Vagina (tissue), 2 donors: ENCODE measurements around the gene PDCL2. TPM values are rescaled to one million over a fixed set of nuclear protein-coding genes. Genes with fewer than 3 reads are reported as not detected.

Experiments
- DNase-seq, 2 donors: peaks; one replicate each; pipeline ENCODE4 v3.0.0-alpha.2; 2017; ENCODE audit errors: extremely low spot score in 2 of 2
- H3K27ac ChIP-seq: fragments of 200-600 bp; sonication (generic); one replicate; pipeline ENCODE4 v1.5.1; 2019
- H3K27me3 ChIP-seq: fragments of 200-600 bp; sonication (generic); one replicate; pipeline ENCODE4 v1.5.1; 2019
- H3K36me3 ChIP-seq, 2 donors: fragments of 200-600 bp; sonication (generic); one replicate each; pipeline ENCODE4 v1.5.1; 2017 to 2019
- H3K4me1 ChIP-seq: fragments of 200-600 bp; sonication (generic); one replicate; pipeline ENCODE4 v1.5.1; 2019
- H3K4me3 ChIP-seq, 2 donors: fragments of 200-600 bp; sonication (generic); 1 replicate in 1 of 2; 2 replicates in 1 of 2; pipeline ENCODE4 v1.5.1; 2016 to 2019
- H3K9me3 ChIP-seq: fragments of 200-600 bp; sonication (generic); one replicate; pipeline ENCODE4 v1.5.1; 2019
- CTCF ChIP-seq, 3 experiments: fragments of 450-650 bp in 2 of 3; fragments of 200-600 bp in 1 of 3; sonication (generic) in 1 of 3; IDR thresholded peaks; one replicate each; pipeline ENCODE4 v1.5.1; 2017 to 2019; ENCODE audit warnings: antibody characterized with exemption in 3 of 3, mild to moderate bottlenecking in 2 of 3, moderate library complexity in 2 of 3
- POLR2A ChIP-seq, 2 donors: fragments of 450-650 bp; IDR thresholded peaks; one replicate each; pipeline ENCODE4 v1.6.1; 2017; ENCODE audit warnings: antibody characterized with exemption in 2 of 2, mild to moderate bottlenecking in 2 of 2, moderate library complexity in 2 of 2
- POLR2AphosphoS5 ChIP-seq, 2 donors: sonication (generic); formaldehyde crosslinking; IDR thresholded peaks; one replicate each; pipeline ENCODE4 v1.9.0; 2017; ENCODE audit warnings: antibody characterized with exemption in 2 of 2, mild to moderate bottlenecking in 2 of 2, low read depth in 1 of 2; ENCODE audit not compliant: insufficient read depth in 1 of 2
- intact Hi-C: fragments of 100-400 bp; cut with DNase I; formaldehyde crosslinking; loops from one replicate; pipeline ENCODE4 v1.15.1; 2023
- total RNA-seq: library from RNA; depleted of rRNA; stranded (reverse); fragments of >200 nt; gene quantifications from one replicate; pipeline ENCODE4 v1.2.3, GENCODE V29; 2016

Gene PDCL2
- total RNA-seq, 1 donor from 2014 or later = not detected

DNA sequence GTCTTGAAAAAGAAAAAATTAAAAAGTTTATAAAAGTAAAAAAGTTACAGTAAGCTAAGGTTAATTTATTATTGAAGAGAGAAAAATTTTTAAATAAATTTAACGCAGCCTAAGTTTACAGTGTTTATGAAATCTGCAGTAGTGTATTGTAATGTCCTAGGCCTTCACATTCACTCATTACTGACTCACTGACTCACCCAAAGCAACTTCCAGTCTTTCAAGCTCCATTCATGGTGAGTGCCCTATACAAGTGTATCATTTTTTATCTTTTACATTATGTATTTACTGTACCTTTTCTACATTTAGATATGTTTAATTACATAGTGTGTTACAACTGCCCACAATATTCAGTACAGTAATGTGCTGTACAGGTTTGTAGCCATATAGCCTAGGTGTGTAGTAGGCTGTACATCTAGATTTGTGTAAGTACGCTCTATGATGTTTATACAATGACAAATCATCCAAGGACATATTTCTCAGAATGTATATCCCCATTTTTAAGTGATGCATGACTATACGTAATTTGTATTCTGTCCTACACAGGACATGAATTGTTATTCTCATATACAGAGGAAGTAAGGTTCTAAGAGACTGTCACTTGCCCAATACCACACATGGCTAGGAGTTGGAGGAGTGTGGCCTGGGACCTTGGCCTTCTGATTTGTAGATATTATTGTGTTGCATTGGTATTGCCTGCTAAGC, 19.5 kb upstream of the PDCL2 start:
- Histone ChIP-seq H3K4me3 (no peak overlapping the region), H3K4me1 (no peaks in the 10 kb centered on the region), H3K9me3 (no peaks in the 10 kb centered on the region), H3K36me3 (no peaks in the 10 kb centered on the region), H3K27ac (no peak overlapping the region), H3K27me3 (no peaks in the 10 kb centered on the region)
- peak in 1 of 2 donors; percentile 16 for TF ChIP-seq POLR2AphosphoS5 (IDR thresholded peaks at IDR 0.05; ENCODE audit: insufficient read depth in 1 of 2, low read depth in 1 of 2)
- TF ChIP-seq CTCF (IDR thresholded peaks at IDR 0.05) = no peak
- DNase-seq = no peak
- intact Hi-C loops = no loop called here

DNA sequence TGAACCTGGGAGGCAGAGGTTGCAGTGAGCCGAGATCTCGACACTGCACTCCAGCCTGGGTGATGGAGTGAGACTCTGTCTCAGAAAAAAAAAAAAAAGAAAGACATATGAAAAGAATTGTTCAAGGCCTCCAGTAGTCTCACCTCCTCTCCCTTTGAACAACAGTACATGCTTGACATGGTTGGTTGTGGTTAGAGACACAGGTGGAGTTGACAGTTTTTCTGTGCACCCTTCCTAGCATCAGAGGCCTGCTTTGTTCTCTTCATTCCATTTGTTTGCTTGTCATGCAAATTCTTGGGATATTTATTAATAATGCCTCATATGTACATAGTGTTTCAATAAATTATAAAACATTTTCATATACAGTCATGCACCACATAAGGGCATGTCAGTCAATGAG, 18.3 kb upstream of the PDCL2 start:
- no peak overlapping the region for H3K27ac ChIP-seq
- no peak for DNase-seq
- H3K36me3 ChIP-seq = no peaks in the 10 kb centered on the region
- H3K4me3 ChIP-seq = no peak overlapping the region
- intact Hi-C loops = no loop called here
- no peak for TF ChIP-seq CTCF (IDR thresholded peaks at IDR 0.05)
- TF ChIP-seq POLR2AphosphoS5 (IDR thresholded peaks at IDR 0.05; ENCODE audit: insufficient read depth in 1 of 2, low read depth in 1 of 2) = no peak
- no peak for TF ChIP-seq POLR2A (IDR thresholded peaks at IDR 0.05)
- no peaks in the 10 kb centered on the region for H3K9me3 ChIP-seq
- H3K27me3 ChIP-seq = no peaks in the 10 kb centered on the region
- no peaks in the 10 kb centered on the region for H3K4me1 ChIP-seq

DNA sequence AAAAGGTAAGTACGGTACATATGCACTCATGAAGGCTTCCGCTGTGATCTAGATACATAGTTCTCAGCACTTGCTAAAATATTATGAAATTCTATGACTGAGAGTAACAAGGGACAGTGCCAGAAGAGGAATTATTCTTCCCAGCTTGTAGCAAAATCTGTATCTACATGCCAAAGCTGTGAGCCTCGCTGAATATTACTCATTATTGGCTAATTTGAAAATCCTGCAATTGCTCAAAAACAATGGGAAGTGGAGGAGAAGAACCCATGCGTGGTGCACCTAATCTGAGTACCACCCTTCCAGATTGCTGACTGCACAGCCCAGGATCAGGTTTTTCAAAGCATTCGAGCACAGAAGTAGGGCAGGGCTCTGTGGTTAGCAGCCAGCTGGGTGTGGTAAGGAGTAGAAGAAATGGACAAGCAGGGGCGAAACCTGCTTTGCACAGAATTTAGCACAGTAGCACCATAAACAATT, 17.4 kb upstream of the PDCL2 start:
- intact Hi-C loops = no loop called here
- TF ChIP-seq POLR2AphosphoS5 (IDR thresholded peaks at IDR 0.05; ENCODE audit: insufficient read depth in 1 of 2, low read depth in 1 of 2) (peak in 1 of 2 donors; percentile 75), POLR2A (IDR thresholded peaks at IDR 0.05) (no peak)
- no peak for DNase-seq

GRCh38 chr4:55608591-55608990, 16.5 kb upstream of the PDCL2 start:
- Histone ChIP-seq H3K9me3 (no peaks in the 10 kb centered on the region), H3K27ac (no peak overlapping the region), H3K4me3 (no peak overlapping the region), H3K36me3 (no peaks in the 10 kb centered on the region), H3K4me1 (no peaks in the 10 kb centered on the region), H3K27me3 (no peaks in the 10 kb centered on the region)
- no peak for DNase-seq
- TF ChIP-seq POLR2AphosphoS5 (IDR thresholded peaks at IDR 0.05; ENCODE audit: insufficient read depth in 1 of 2, low read depth in 1 of 2) (no peak), POLR2A (IDR thresholded peaks at IDR 0.05) (no peak), CTCF (IDR thresholded peaks at IDR 0.05) (no peak)
- intact Hi-C loops = no loop called here

More for the DNA sequence above, 17.4 kb upstream of the PDCL2 start:
- no peak overlapping the region for H3K4me3 ChIP-seq
- no peaks in the 10 kb centered on the region for H3K27me3 ChIP-seq
- no peaks in the 10 kb centered on the region for H3K36me3 ChIP-seq
- H3K9me3 ChIP-seq = no peaks in the 10 kb centered on the region
- no peak overlapping the region for H3K27ac ChIP-seq
- H3K4me1 ChIP-seq = no peaks in the 10 kb centered on the region

- no peak for DNase-seq
- Histone ChIP-seq H3K4me1 (no peaks in the 10 kb centered on the region), H3K9me3 (no peaks in the 10 kb centered on the region), H3K27me3 (no peaks in the 10 kb centered on the region), H3K4me3 (no peak overlapping the region), H3K36me3 (no peaks in the 10 kb centered on the region), H3K27ac (no peak overlapping the region)
- intact Hi-C loops = no loop called here
- no peak for TF ChIP-seq POLR2AphosphoS5 (IDR thresholded peaks at IDR 0.05; ENCODE audit: insufficient read depth in 1 of 2, low read depth in 1 of 2)
Observed at GRCh38 chr4:55604996-55605395, 13.0 kb upstream of the PDCL2 start.

DNA sequence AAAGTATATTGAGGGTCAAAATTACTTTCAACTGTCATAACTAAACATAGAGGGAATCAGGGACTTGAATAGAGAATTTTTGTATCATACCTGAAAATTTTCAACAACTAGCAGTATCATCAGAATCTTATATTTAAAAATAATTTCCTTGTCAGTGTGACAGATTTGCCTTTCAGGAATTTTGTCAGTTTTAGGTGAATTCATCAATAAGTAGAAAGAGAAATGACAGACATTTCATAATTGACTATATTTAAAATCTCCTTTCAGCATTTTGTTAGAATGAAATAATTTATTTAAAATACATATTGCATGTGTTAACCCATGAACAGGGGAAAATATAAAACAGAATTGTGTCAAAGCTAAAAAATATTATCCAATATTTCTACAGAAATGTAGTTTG, 8.6 kb upstream of the PDCL2 start:
- Histone ChIP-seq H3K36me3 (no peaks in the 10 kb centered on the region), H3K27me3 (no peaks in the 10 kb centered on the region), H3K27ac (no peak overlapping the region), H3K4me3 (no peak overlapping the region), H3K9me3 (no peaks in the 10 kb centered on the region), H3K4me1 (no peaks in the 10 kb centered on the region)
- intact Hi-C loops = no loop called here
- no peak for TF ChIP-seq POLR2AphosphoS5 (IDR thresholded peaks at IDR 0.05; ENCODE audit: insufficient read depth in 1 of 2, low read depth in 1 of 2)
- TF ChIP-seq CTCF (IDR thresholded peaks at IDR 0.05) = no peak
- no peak for TF ChIP-seq POLR2A (IDR thresholded peaks at IDR 0.05)
- DNase-seq = no peak
